ENCODE measurements around the gene COX7B2.

GRCh38 chr4:46894826-46895225 lies 14.2 kb downstream of the COX7B2 start:
- TF ChIP-seq CTCF (conservative IDR thresholded peaks at IDR 0.05; ENCODE audit: low read depth, low read length) (no peak), EZH2 (IDR thresholded peaks at IDR 0.05; ENCODE audit: borderline replicate concordance, low read depth, low read length, poor library complexity, severe bottlenecking) (no peak)

Data from A673 (cell line).